NT2/D1 (cell line): Measurements from ENCODE around the gene EDDM13.
A peak's percentile ranks its signal among the peaks of the same experiment; 100 is the strongest.
"Not testable (repeated sequence)": the region's sequence is repeated elsewhere in the genome, so short reads cannot be mapped to it uniquely, and the experiment has no call there.

ENCODE experiments used
- DNase-seq: peaks from one replicate; pipeline ENCODE4 v3.0.0-alpha.2; 2011; ENCODE audit warnings: low read depth, low spot score
- H3K27me3 ChIP-seq: 2 replicates; pipeline ENCODE4 v1.6.0; 2011; ENCODE audit warnings: mild to moderate bottlenecking; ENCODE audit not compliant: insufficient read length, insufficient read depth
- H3K36me3 ChIP-seq: 2 replicates; pipeline ENCODE4 v1.6.1; 2011; ENCODE audit warnings: mild to moderate bottlenecking, low read length, mixed read lengths; ENCODE audit not compliant: insufficient read depth, insufficient read length
- H3K4me1 ChIP-seq: 2 replicates; pipeline ENCODE4 v1.5.1; 2011; ENCODE audit not compliant: insufficient read depth, insufficient read length
- H3K4me3 ChIP-seq: 2 replicates; pipeline ENCODE4 v1.5.1; 2011; ENCODE audit warnings: low read depth; ENCODE audit not compliant: insufficient read length
- H3K9ac ChIP-seq: 2 replicates; pipeline ENCODE4 v1.6.0; 2011; ENCODE audit warnings: low read depth; ENCODE audit not compliant: insufficient read length
- H3K9me3 ChIP-seq: 2 replicates; pipeline ENCODE4 v1.5.1; 2011; ENCODE audit warnings: mild to moderate bottlenecking, low read length; ENCODE audit not compliant: insufficient read depth
- SUZ12 ChIP-seq: IDR thresholded peaks from 2 replicates; pipeline ENCODE4 v1.6.1; 2011; ENCODE audit not compliant: insufficient read length, insufficient read depth; ENCODE audit errors: extremely low read depth
- YY1 ChIP-seq: IDR thresholded peaks from 2 replicates; pipeline ENCODE4 v1.6.1; 2011; ENCODE audit not compliant: insufficient read length, insufficient read depth
- ZNF274 ChIP-seq: IDR thresholded peaks from 2 replicates; pipeline ENCODE4 v1.6.1; 2011; ENCODE audit warnings: mild to moderate bottlenecking, low read depth, low read length

EDDM13 gene

DNA sequence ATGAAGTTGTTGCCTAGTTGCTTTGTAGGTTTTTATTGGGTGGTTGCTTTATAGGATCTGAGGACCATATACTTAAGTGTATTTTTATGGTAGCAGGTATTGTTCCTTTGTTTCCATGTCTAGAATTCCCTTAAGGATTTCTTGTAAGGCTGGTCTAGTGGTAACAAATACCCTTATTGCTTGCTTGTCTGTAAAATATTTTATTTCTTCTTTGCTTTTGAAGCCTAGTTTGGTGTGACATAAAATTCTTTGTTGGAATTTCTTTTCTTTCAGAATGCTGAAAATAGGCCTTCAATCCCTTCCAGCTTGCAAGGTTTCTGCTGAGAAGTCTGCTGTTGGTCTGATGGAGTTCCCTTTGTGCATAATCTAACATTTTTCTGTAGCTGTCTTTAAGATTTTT is 60.1 kb downstream of the EDDM13 start:
- Histone ChIP-seq H3K27me3 (no peaks in the 10 kb centered on the region), H3K4me3 (no peak overlapping the region), H3K4me1 (no peaks in the 10 kb centered on the region), H3K9me3 (peaks cover 4% of the 10 kb centered on the region), H3K36me3 (no peaks in the 10 kb centered on the region), H3K9ac (no peak overlapping the region)
- TF ChIP-seq SUZ12 (no peak), ZNF274 (no peak)
- no peak for DNase-seq

DNA sequence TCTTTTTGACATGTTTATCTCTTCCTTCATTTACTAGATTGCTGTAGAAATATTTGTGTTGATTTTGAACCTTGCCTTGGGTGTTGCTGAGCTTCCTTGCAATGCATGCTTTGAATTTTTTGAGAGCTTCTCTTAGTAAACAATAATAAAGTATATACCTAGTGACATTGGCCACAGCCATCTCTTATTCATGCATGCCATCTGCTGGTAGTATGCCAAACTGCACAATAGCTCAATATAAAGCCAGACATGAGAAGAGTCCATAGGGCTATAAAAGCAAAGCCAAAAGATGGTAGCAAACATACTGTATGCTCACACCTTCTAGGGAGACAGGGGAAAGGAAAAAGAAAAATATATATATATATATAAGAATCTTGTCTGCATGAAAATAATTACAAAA is 61.0 kb downstream of the EDDM13 start:
- no peak overlapping the region for H3K9ac ChIP-seq
- peak; percentile 9 for DNase-seq

DNA sequence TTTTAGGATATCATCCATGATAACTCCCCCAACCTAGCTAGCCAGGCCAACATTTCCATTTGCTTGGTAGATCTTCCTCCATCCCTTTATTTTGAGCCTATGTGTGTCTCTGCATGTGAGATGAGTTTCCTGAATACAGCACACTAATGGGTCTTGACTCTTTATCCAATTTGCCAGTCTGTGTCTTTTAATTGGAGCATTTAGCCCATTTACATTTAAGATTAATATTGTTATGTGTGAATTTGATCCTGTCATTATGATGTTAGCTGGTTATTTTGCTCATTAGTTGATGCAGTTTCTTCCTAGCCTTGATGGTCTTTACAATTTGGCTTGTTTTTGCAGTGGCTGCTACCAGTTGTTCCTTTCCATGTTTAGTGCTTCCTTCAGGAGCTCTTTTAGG is 62.8 kb downstream of the EDDM13 start:
- H3K4me3 ChIP-seq, H3K4me1 ChIP-seq, DNase-seq, H3K9ac ChIP-seq, H3K27me3 ChIP-seq, H3K36me3 ChIP-seq: not testable (repeated sequence)
- peaks cover 29% of the 10 kb centered on the region for H3K9me3 ChIP-seq

More for the DNA sequence above, 61.0 kb downstream of the EDDM13 start:
- H3K4me3 ChIP-seq, result no peak overlapping the region
- TF ChIP-seq SUZ12, result no peak
- no peak for TF ChIP-seq ZNF274
- no peak for TF ChIP-seq YY1
- H3K4me1 ChIP-seq, result no peaks in the 10 kb centered on the region
- H3K9me3 ChIP-seq, result peaks cover 12% of the 10 kb centered on the region
- no peaks in the 10 kb centered on the region for H3K36me3 ChIP-seq
- no peaks in the 10 kb centered on the region for H3K27me3 ChIP-seq

DNA sequence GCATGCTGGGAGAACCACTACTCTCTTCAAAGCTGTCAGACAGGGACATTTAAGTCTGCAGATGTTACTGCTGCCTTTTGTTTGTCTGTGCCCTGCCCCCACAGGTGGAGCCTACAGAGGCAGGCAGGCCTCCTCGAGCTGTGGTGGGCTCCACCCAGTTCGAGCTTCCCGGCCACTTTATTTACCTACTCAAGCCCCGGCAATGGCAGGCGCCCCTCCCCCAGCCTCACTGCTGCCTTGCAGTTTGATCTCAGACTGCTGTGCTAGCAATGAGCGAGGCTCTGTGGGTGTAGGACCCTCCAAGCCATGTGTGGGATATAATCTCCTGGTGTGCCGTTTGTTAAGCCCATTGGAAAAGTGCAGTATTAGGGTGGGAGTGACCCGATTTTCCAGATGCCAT is 64.5 kb downstream of the EDDM13 start:
- not testable (repeated sequence) for H3K4me1 ChIP-seq, H3K27me3 ChIP-seq

DNA sequence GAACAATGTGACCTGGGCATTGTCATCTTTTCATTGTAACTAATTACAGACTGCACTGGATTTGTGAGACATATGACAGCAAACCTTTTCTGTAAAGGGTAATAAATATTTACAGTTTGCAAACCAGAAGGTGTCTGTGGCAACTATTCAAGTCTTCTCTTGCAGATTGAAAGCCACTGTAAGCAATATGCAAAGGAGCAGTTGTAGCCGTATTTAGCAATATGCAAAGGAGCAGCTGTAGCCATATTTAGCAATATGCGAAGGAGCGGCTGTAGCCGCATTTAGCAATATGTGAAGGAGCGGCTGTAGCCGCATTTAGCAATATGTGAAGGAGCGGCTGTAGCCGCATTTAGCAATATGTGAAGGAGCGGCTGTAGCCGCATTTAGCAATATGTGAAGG is 66.5 kb downstream of the EDDM13 start:
- H3K4me1 ChIP-seq, H3K4me3 ChIP-seq, DNase-seq, H3K27me3 ChIP-seq, H3K9ac ChIP-seq, H3K36me3 ChIP-seq: not testable (repeated sequence)
- peaks cover 65% of the 10 kb centered on the region for H3K9me3 ChIP-seq

More for the DNA sequence above, 64.5 kb downstream of the EDDM13 start:
- peaks cover 46% of the 10 kb centered on the region for H3K9me3 ChIP-seq
- not testable (repeated sequence) for DNase-seq, H3K4me3 ChIP-seq, H3K36me3 ChIP-seq, H3K9ac ChIP-seq

DNA sequence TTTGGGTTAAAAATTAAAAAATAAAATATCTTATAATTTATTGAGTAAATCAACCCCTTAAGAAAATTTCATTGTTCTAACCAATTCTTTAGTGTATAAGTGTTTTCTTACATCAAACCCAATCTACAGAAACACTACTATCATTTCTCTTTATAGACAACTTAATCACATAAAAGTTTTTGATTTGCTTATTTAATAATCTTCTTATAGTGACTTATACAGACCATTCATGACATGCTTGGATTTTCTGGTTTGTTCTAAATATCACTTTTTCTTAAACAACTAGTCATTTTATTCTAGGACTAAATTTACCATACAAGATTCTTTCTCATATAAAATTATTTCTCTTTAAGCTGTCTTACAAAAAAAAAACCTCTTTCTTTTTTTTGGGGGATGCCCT is 69.4 kb downstream of the EDDM13 start:
- no peaks in the 10 kb centered on the region for H3K4me1 ChIP-seq
- no peak for DNase-seq
- H3K9me3 ChIP-seq, result peaks cover 68% of the 10 kb centered on the region
- no peaks in the 10 kb centered on the region for H3K36me3 ChIP-seq
- H3K4me3 ChIP-seq, result no peak overlapping the region
- H3K27me3 ChIP-seq, result no peaks in the 10 kb centered on the region
- no peak overlapping the region for H3K9ac ChIP-seq
- TF ChIP-seq YY1 (no peak), SUZ12 (no peak), ZNF274 (no peak)

DNA sequence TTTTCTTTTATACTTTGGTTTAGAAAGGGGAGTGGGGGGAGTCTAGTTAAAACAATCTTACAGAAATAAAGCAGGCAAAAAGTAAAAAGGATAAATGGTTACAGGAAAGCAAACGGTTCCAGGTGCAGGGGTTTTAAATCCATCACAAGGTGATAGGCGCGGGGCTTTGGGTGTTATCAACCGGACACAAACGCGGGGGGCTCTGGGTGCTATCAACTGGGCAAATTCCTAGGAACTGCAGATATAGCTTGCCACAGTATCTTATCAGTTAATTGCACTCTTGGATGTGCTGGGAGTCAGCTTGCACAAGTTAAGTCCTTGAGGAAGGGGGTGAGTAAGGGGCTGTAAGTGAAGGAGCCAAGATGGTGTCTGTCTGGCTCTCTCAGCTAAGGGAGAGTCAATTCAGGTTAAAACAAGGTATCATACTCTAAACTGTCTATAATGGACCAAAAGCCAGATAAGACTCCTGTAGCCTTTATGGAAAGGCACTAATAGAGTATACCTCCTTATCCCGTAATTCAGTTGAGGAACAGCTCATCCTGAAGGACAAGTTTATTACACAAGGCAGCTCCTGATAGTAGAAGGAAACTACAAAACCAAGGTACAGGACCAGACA is 74.7 kb downstream of the EDDM13 start:
- H3K9ac ChIP-seq, result no peak overlapping the region
- no peak overlapping the region for H3K4me3 ChIP-seq
- DNase-seq, result no peak

DNA sequence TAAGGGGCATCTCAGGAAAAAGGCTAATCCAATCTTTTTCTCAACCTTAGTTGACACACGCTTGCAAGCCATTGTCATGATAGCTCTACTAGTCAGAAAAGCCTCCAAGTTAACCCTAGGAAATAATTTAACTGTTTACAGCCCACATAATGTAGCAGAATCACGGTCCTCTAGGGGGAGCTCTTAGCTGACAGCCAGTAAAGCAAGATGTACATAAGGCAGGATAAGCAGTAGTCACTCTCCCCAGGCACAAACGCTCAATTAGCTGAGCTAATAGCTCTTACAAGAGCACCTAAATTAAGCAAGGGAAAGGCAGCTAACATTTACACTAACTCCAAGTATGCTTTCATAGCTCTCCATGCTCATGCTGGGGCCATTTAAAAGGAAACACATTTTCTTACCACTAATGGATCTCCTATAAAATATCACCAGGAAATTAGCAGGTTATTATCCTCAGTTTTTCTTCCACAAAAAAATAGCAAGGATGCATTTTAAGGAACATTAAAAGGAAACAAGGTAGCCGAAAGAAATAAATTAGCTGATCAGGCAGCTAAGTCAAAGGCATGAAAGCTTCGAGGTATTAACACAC is 75.8 kb downstream of the EDDM13 start:
- TF ChIP-seq SUZ12 (no peak), ZNF274 (no peak), YY1 (no peak)
- no peak for DNase-seq

More for the DNA sequence above, 74.7 kb downstream of the EDDM13 start:
- Histone ChIP-seq H3K4me1 (no peaks in the 10 kb centered on the region), H3K36me3 (no peaks in the 10 kb centered on the region), H3K9me3 (peaks cover 27% of the 10 kb centered on the region), H3K27me3 (no peaks in the 10 kb centered on the region)
- TF ChIP-seq SUZ12 (no peak), ZNF274 (no peak), YY1 (no peak)

More for the DNA sequence above, 75.8 kb downstream of the EDDM13 start:
- H3K36me3 ChIP-seq, result no peaks in the 10 kb centered on the region
- no peak overlapping the region for H3K4me3 ChIP-seq
- H3K4me1 ChIP-seq, result no peaks in the 10 kb centered on the region
- H3K9me3 ChIP-seq, result peaks cover 16% of the 10 kb centered on the region
- no peaks in the 10 kb centered on the region for H3K27me3 ChIP-seq
- no peak overlapping the region for H3K9ac ChIP-seq
